K562 (cell line): ENCODE results near the gene PCDHGA4. TPM values are rescaled to one million over a fixed set of nuclear protein-coding genes. Genes with fewer than 3 reads are reported as not detected.

Experiments used
- ATF4 ChIP-seq: fragments of 450-650 bp; formaldehyde crosslinking; IDR thresholded peaks from 2 replicates; pipeline ENCODE4 v1.4.0; 2022; ENCODE audit warnings: mild to moderate bottlenecking, moderate library complexity
- C11orf30 ChIP-seq: fragments of 450-650 bp; IDR thresholded peaks from 2 replicates; pipeline ENCODE4 v1.6.1; 2016; ENCODE audit warnings: low read depth, mild to moderate bottlenecking
- DLX4 ChIP-seq: fragments of 250-450 bp; sonication (Bioruptor Pico); IDR thresholded peaks from 2 replicates; pipeline ENCODE4 v1.6.1; 2021; ENCODE audit warnings: mild to moderate bottlenecking
- ESRRA ChIP-seq: fragments of 450-650 bp; IDR thresholded peaks from 2 replicates; pipeline ENCODE4 v1.6.1; 2014; ENCODE audit warnings: low read depth, mild to moderate bottlenecking, moderate library complexity, borderline replicate concordance
- FOXJ2 ChIP-seq: fragments of 200-800 bp; sonication (Bioruptor generic); IDR thresholded peaks from 2 replicates; pipeline ENCODE4 v1.6.1; 2016; ENCODE audit warnings: missing genetic modification characterization, missing compliant biosample characterization
- FOXO4 ChIP-seq: fragments of 450-650 bp; formaldehyde crosslinking; IDR thresholded peaks from 2 replicates; pipeline ENCODE4 v1.4.0; 2020; ENCODE audit warnings: mild to moderate bottlenecking, moderate library complexity
- FOXP1 ChIP-seq: sonication (generic); formaldehyde crosslinking; IDR thresholded peaks from 2 replicates; pipeline ENCODE4 v1.8.0; 2022; ENCODE audit warnings: mild to moderate bottlenecking, missing genetic modification reagents
- GTF2F1 ChIP-seq: IDR thresholded peaks from 2 replicates; pipeline ENCODE4 v1.6.1; 2011; ENCODE audit warnings: low read depth, low read length, improper control_type of control experiment
- MEF2A ChIP-seq: IDR thresholded peaks from 2 replicates; pipeline ENCODE4 v1.6.1; 2011; ENCODE audit warnings: low read depth, mild to moderate bottlenecking, low read length, moderate library complexity; ENCODE audit not compliant: control insufficient read depth
- MEIS2 ChIP-seq: fragments of 450-650 bp; IDR thresholded peaks from 2 replicates; pipeline ENCODE4 v1.6.1; 2014; ENCODE audit warnings: mild to moderate bottlenecking; ENCODE audit not compliant: partially characterized antibody
- NELFE ChIP-seq: IDR thresholded peaks from 2 replicates; pipeline ENCODE4 v1.6.1; 2011; ENCODE audit warnings: mild to moderate bottlenecking; ENCODE audit not compliant: insufficient read depth, insufficient read length
- PML ChIP-seq: IDR thresholded peaks from 2 replicates; pipeline ENCODE4 v1.6.1; 2012; ENCODE audit warnings: low read length, inconsistent platforms
- SAFB2 ChIP-seq: fragments of 200-400 bp; formaldehyde crosslinking; IDR thresholded peaks from 2 replicates; pipeline ENCODE4 v1.6.1; 2018; ENCODE audit warnings: borderline replicate concordance, low read length, low read depth, moderate library complexity; ENCODE audit not compliant: severe bottlenecking
- SMARCA4 ChIP-seq: fragments of 450-650 bp; IDR thresholded peaks from 2 replicates; pipeline ENCODE4 v1.6.1; 2016
- TAF9B ChIP-seq: fragments of 450-650 bp; IDR thresholded peaks from 2 replicates; pipeline ENCODE4 v1.6.1; 2018; ENCODE audit warnings: mild to moderate bottlenecking; ENCODE audit not compliant: partially characterized antibody
- TOE1 ChIP-seq, 2 experiments: fragments of 450-650 bp in 1 of 2; sonication (generic) in 1 of 2; formaldehyde crosslinking in 1 of 2; IDR thresholded peaks; 2 replicates each; pipeline versions ENCODE4 v1.7.1 to v1.8.0; 2016 to 2022; ENCODE audit warnings: borderline replicate concordance in 2 of 2, mild to moderate bottlenecking in 2 of 2, antibody characterized with exemption in 1 of 2, inconsistent platforms in 1 of 2, low read depth in 1 of 2, missing genetic modification reagents in 1 of 2, moderate library complexity in 1 of 2
- ZBTB11 ChIP-seq, 3 experiments: fragments of 200-800 bp in 1 of 3; fragments of 250-450 bp in 1 of 3; fragments of 450-650 bp in 1 of 3; sonication (Bioruptor Pico) in 1 of 3; sonication (Bioruptor generic) in 1 of 3; formaldehyde crosslinking in 1 of 3; IDR thresholded peaks; 2 replicates each; pipeline versions ENCODE4 v1.6.1 to v1.8.0; 2016 to 2022; ENCODE audit warnings: mild to moderate bottlenecking in 2 of 3, missing genetic modification characterization in 2 of 3, missing compliant biosample characterization in 1 of 3, moderate library complexity in 1 of 3
- ZNF224 ChIP-seq: sonication (generic); formaldehyde crosslinking; IDR thresholded peaks from 2 replicates; pipeline ENCODE4 v1.8.0; 2022; ENCODE audit warnings: mild to moderate bottlenecking, missing genetic modification reagents
- ZNF644 ChIP-seq: fragments of 200-800 bp; sonication (Bioruptor generic); IDR thresholded peaks from 2 replicates; pipeline ENCODE4 v1.6.1; 2016; ENCODE audit warnings: low read depth, missing genetic modification characterization, missing compliant biosample characterization
- ZNF717 ChIP-seq: fragments of 250-450 bp; sonication (Bioruptor Pico); IDR thresholded peaks from 2 replicates; pipeline ENCODE4 v1.5.0; 2021
- polyA plus RNA-seq, 8 experiments: library from polyadenylated mRNA; depleted of rRNA in 4 of 8; stranded (reverse) in 5 of 8; unstranded in 3 of 8; fragments of >200 nt; fragmentation: Nextera tagmentation in 2 of 8; fragmentation: Illumina TruSeq in 1 of 8; extraction: Ambion mirVana in 2 of 8; extraction: Trizol in 1 of 8; gene quantifications; 2 replicates each; pipeline versions ENCODE4 v1.2.1 to v1.2.3, GENCODE V29; 2011 to 2014; ENCODE audit warnings: inconsistent platforms in 1 of 8, missing spikeins in 1 of 8
- total RNA-seq, 7 experiments: library from RNA; depleted of rRNA in 6 of 7; stranded (reverse); fragments of >200 nt in 6 of 7; fragmentation: Illumina TruSeq in 2 of 7; extraction: Trizol in 2 of 7; gene quantifications; 2 replicates each; pipeline versions ENCODE4 v1.2.1 to v1.2.3, GENCODE V29; 2011 to 2021; ENCODE audit warnings: low replicate concordance in 1 of 7

PCDHGA4 gene
- total and polyA plus RNA-seq, 9 of the 15 experiments (the other 6 are each of a cell fraction or from before 2014, with no cell fraction given), result 0.12 to 0.40 (median 0.36) TPM; not detected in 2

GRCh38 chr5:141320225-141321169 is 34.3 kb upstream of the PCDHGA4 start, which contains the start of gene TAF7 (continued):
- TF ChIP-seq ATF4 (CRISPR knock-in tag) (peak; percentile 30; the same call in 1 of the 2 replicates), ZNF717 (CRISPR knock-in tag) (0 out of 2 replicates have a peak, but pooled peaks have one; percentile 48), ZNF224 (CRISPR knock-in tag) (0 out of 2 replicates have a peak, but pooled peaks have one; percentile 33), SMARCA4 (peak; percentile 88), FOXJ2 (tag) (0 out of 2 replicates have a peak, but pooled peaks have one; percentile 35), ZNF644 (tag) (peak; percentile 69; the same call in 1 of the 2 replicates), DLX4 (CRISPR knock-in tag) (no peak), FOXO4 (CRISPR knock-in tag) (no peak; the same call in 1 of the 2 replicates), ZBTB11 (CRISPR knock-in tag; IDR thresholded peaks at IDR 0.05) (0 out of 6 replicates have a peak, but pooled peaks of 1 of the 3 experiments have one; percentile 29), C11orf30 (peak; percentile 39), MEIS2 (peak; percentile 91), TOE1 (IDR thresholded peaks at IDR 0.05; ENCODE audit: borderline replicate concordance) (peak; percentile 65), TOE1 (CRISPR knock-in tag; IDR thresholded peaks at IDR 0.05; ENCODE audit: borderline replicate concordance, low read depth) (no peak), ESRRA (0 out of 2 replicates have a peak, but pooled peaks have one; percentile 24), NELFE (no peak), SAFB2 (no peak), TAF9B (peak; percentile 89), PML (peak; percentile 89), MEF2A (no peak), GTF2F1 (peak; percentile 93), FOXP1 (CRISPR knock-in tag) (peak; percentile 88; the same call in 1 of the 2 replicates)
